ENCODE results near the gene CDK5. TPM values are rescaled to one million over a fixed set of nuclear protein-coding genes. Genes with fewer than 3 reads are reported as not detected.
A peak's percentile ranks its signal among the peaks of the same experiment; 100 is the strongest.

CDK5 gene
- total RNA-seq, 1 donor from 2014 or later: 10.4 TPM

DNA sequence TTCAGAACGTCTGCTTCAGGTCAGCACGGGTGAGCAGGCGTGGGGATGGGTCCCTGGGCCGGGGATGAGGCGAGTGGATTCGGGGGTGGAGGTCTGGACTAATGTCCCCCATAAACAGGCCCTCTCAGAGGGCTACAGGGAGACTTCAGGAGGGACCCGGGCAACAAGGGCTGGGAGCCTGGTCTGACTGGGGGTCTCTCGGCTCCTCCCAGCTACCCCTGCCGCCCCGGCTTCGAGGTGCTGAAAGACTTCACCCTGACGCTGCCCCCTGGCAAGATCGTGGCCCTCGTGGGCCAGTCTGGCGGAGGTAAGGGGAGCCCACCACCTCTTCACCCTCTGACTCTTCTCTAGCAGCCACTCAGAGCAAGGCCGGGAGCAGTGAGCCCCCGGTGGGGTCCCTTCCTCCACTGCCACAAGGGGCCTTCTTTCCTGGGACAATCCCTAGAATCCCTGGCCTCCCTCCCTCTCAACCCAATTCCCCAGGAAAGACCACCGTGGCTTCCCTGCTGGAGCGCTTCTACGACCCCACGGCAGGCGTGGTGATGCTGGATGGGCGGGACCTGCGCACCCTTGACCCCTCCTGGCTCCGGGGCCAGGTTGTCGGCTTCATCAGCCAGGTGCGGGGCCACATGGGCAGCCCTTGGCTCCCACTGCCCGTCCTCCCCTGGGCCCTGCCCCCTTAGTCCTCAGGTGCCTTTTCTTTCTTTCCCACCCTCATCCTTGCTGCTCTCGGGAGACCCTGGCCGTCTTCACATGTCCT, 16.9 kb downstream of the CDK5 start:
- TF ChIP-seq, protein P1, sequence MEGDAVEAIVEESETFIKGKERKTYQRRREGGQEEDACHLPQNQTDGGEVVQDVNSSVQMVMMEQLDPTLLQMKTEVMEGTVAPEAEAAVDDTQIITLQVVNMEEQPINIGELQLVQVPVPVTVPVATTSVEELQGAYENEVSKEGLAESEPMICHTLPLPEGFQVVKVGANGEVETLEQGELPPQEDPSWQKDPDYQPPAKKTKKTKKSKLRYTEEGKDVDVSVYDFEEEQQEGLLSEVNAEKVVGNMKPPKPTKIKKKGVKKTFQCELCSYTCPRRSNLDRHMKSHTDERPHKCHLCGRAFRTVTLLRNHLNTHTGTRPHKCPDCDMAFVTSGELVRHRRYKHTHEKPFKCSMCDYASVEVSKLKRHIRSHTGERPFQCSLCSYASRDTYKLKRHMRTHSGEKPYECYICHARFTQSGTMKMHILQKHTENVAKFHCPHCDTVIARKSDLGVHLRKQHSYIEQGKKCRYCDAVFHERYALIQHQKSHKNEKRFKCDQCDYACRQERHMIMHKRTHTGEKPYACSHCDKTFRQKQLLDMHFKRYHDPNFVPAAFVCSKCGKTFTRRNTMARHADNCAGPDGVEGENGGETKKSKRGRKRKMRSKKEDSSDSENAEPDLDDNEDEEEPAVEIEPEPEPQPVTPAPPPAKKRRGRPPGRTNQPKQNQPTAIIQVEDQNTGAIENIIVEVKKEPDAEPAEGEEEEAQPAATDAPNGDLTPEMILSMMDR (IDR thresholded peaks at IDR 0.05): no peak
- Histone ChIP-seq H3K9me3 (no peaks in the 10 kb centered on the region), H3K27ac (no peak overlapping the region), H3K4me3 (no peak overlapping the region), H3K36me3 (peaks cover 38% of the 10 kb centered on the region), H3K4me1 (peaks cover 11% of the 10 kb centered on the region), H3K27me3 (no peaks in the 10 kb centered on the region)
- DNase-seq: no peak
- intact Hi-C loops (cut with DNase I): no loop called here
- no peak for ATAC-seq

DNA sequence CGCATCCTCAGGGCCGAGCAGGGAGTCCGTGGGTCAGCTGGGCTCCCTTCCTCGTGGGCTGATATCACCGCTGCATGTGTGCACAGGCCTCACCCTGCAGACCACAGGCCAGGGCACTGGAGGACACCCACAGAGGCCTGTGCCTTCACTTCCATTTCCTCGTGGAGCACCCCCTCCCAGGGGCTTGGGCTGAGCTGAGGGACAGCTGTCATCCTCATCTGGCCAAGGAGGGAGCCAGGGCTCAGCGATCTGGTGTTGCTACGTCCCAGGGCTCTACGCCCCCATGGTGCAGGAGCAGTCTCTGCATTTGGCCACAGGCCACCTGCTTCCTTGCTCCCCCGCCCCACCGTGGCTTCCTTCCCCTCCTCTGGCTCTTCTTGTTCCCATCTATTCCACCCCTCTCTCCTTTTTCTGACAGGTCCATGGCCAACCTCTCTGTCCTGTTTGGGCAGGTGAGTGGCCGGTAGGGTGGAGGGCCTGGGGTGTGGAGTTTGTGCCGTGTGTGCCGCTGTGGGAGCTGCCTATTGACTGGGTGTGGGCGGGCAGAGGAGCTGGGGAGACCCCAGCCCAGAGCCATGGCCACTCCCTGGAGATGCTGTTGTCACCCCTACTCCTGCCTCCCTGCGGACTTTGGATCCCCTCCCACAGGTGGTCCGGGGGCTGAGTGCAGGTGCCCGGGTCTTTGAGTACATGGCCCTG, 17.7 kb downstream of the CDK5 start:
- Histone ChIP-seq H3K36me3 (peaks cover 40% of the 10 kb centered on the region), H3K4me1 (peaks cover 11% of the 10 kb centered on the region), H3K27me3 (no peaks in the 10 kb centered on the region), H3K27ac (no peak overlapping the region), H3K9me3 (no peaks in the 10 kb centered on the region), H3K4me3 (no peak overlapping the region)
- no peak for DNase-seq
- ATAC-seq: peak; percentile 19
- intact Hi-C loops (cut with DNase I): loop anchor here (10.0 kb wide), 1 partner anchor 75 kb away; no protein-coding TSS in a partner anchor
- TF ChIP-seq, protein P1 (IDR thresholded peaks at IDR 0.05): no peak

DNA sequence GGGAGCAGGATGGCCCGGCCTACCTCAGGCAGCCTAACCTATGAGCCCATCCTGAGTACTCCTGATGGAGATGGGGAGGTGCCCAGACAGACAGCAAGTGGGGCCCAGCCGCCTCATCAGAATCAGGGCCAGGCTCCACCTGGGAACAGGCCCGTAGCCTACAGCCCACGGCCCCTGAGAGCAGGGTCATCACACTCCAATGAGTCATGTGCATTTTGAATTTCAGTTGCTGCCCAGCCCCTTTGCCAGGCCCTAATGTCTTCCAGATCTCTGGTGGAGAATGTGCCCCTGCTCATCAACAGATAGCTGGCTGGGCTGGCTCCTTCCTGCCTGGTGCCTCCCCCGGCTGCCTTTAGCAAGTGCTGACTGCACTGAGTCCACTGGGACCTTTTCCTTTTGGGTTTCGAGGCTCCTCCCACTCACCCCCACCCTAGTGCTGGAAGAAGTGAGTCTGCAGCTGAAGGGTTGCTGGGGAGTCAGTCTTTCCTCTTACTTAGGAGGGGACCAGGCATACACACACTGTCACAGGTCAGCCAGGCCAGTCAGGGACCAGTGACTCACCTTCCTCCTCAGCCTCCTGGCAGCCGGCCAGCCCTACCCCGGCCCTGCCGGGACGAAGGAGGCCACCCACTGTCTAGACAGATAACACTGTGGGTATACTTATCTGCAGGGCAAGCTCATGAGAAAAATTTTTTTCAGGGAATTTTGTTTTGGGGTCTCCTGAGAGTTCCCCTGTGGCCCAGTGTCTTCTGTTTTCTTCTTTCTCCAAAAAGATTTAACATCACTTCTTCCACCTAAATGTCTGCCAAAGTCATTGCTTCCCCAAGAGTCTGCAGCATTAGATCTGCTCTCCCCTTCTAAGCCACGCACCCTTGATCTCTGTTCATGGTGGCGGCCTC, 18.5 kb downstream of the CDK5 start:
- TF ChIP-seq, protein P1 (IDR thresholded peaks at IDR 0.05): no peak
- peaks cover 11% of the 10 kb centered on the region for H3K4me1 ChIP-seq
- H3K4me3 ChIP-seq: no peak overlapping the region
- ATAC-seq (peak; percentile 77), DNase-seq (peak; percentile 86)
- H3K27me3 ChIP-seq: no peaks in the 10 kb centered on the region
- peak overlapping the region; percentile 30 for H3K27ac ChIP-seq
- H3K36me3 ChIP-seq: peaks cover 41% of the 10 kb centered on the region
- H3K9me3 ChIP-seq: no peaks in the 10 kb centered on the region
- intact Hi-C loops (cut with DNase I): loop anchor here (10.0 kb wide), 1 partner anchor 76 kb away; no protein-coding TSS in a partner anchor

DNA sequence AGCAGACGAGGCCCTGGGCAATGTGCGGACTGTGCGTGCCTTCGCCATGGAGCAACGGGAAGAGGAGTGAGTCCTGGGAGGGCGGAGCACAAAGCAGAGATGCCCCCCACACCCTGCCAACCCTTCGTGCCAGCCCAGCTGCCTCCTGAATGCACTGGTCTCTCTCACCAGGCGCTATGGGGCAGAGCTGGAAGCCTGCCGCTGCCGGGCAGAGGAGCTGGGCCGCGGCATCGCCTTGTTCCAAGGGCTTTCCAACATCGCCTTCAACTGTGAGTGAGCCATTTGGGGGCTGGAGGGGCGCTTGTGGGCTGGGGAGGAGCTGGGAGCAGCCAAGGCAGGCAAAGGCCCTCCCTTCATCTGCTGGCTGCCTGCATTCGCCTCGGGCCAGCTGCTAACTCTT, 21.8 kb downstream of the CDK5 start:
- DNase-seq: no peak
- no peaks in the 10 kb centered on the region for H3K27me3 ChIP-seq
- TF ChIP-seq, protein P1 (IDR thresholded peaks at IDR 0.05): no peak
- H3K27ac ChIP-seq: no peak overlapping the region
- intact Hi-C loops (cut with DNase I): loop anchor here (10.0 kb wide), 1 partner anchor 79 kb away; no protein-coding TSS in a partner anchor
- H3K36me3 ChIP-seq: peaks cover 29% of the 10 kb centered on the region
- peaks cover 11% of the 10 kb centered on the region for H3K4me1 ChIP-seq
- no peaks in the 10 kb centered on the region for H3K9me3 ChIP-seq
- ATAC-seq: no peak
- no peak overlapping the region for H3K4me3 ChIP-seq

DNA sequence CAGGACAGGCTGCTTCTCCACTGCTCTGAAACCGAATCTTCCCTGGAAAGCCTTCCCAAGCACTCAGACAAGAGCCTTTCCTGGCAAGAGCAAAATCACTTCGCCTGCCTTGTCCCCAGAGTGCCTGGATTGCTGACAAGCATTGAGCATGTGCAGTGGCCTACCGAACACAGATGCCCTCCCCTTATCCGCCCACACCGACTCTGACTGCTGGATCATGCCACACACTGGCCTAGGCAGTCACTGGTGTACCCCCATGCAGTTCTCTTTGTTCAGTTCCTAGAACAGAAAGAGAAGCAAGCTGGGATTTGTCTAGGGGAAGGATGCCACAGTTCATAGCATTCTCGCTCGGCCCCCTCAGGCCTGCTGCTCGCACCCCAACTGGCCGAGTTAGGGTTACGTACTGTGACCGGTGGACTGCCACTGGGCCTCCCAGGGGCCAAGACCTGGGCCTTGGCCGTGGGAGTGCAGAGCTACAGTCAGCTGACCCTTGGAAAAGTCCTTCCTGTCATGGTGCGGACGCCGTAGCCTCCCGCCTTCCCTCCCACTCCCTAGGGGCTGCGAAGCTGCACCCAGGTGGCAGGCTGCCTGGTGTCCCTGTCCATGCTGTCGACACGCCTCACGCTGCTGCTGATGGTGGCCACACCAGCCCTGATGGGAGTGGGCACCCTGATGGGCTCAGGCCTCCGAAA, 22.5 kb downstream of the CDK5 start:
- DNase-seq: no peak
- H3K9me3 ChIP-seq: no peaks in the 10 kb centered on the region
- TF ChIP-seq, protein P1 (IDR thresholded peaks at IDR 0.05): no peak
- H3K36me3 ChIP-seq: peaks cover 29% of the 10 kb centered on the region
- no peak overlapping the region for H3K4me3 ChIP-seq
- intact Hi-C loops (cut with DNase I): loop anchor here (10.0 kb wide), 1 partner anchor 80 kb away; no protein-coding TSS in a partner anchor
- peaks cover 12% of the 10 kb centered on the region for H3K4me1 ChIP-seq
- peak; percentile 6 for ATAC-seq
- H3K27ac ChIP-seq: no peak overlapping the region
- no peaks in the 10 kb centered on the region for H3K27me3 ChIP-seq

All from upper lobe of right lung (tissue), 1 donor.